Erythroblast (primary cell): Measurements from ENCODE around the gene FNTB.

Experiments used
- GATA1 ChIP-seq: IDR thresholded peaks from 2 replicates; pipeline ENCODE4 v1.6.1; 2011; ENCODE audit warnings: low read depth, mild to moderate bottlenecking, control low read depth, low read length, moderate library complexity
- POLR2A ChIP-seq: IDR thresholded peaks from 2 replicates; pipeline ENCODE4 v1.6.1; 2011; ENCODE audit warnings: mild to moderate bottlenecking, low read length

GRCh38 chr14:64971491-64971942 lies 15.2 kb upstream of the FNTB start:
- TF ChIP-seq POLR2A (no peak), GATA1 (no peak)
